Right lobe of liver (tissue), 6 donors: ENCODE data around the gene OPA1. TPM values are rescaled to one million over a fixed set of nuclear protein-coding genes. Genes with fewer than 3 reads are reported as not detected.

Source experiments
- ATAC-seq, 4 donors: fragments of 200-7000 bp; cut with Tn5 transposase; one replicate each; pipeline ENCODE4 v1.9.1; 2020; ENCODE audit warnings: mild to moderate bottlenecking in 4 of 4, moderate library complexity in 4 of 4
- DNase-seq, 3 donors: peaks; one replicate each; pipeline ENCODE4 v3.0.0-alpha.2; 2020
- H3K27ac ChIP-seq, 3 donors: fragments of 200-600 bp; one replicate each; pipeline ENCODE4 v1.8.0; 2022
- H3K27me3 ChIP-seq, 2 donors: fragments of 200-600 bp; one replicate each; pipeline ENCODE4 v1.8.0; 2022
- H3K36me3 ChIP-seq, 4 donors: fragments of 200-600 bp; sonication (generic) in 1 of 4; one replicate each; pipeline versions ENCODE4 v1.5.1 to v1.8.0; 2017 to 2022; ENCODE audit warnings: control low read depth in 1 of 4
- H3K4me1 ChIP-seq, 4 donors: fragments of 200-600 bp; sonication (generic) in 1 of 4; one replicate each; pipeline versions ENCODE4 v1.5.1 to v1.8.0; 2017 to 2022; ENCODE audit warnings: control low read depth in 1 of 4
- H3K4me3 ChIP-seq, 3 donors: fragments of 200-600 bp; one replicate each; pipeline ENCODE4 v1.8.0; 2022
- H3K9me3 ChIP-seq, 4 donors: fragments of 200-600 bp; sonication (generic) in 1 of 4; one replicate each; pipeline versions ENCODE4 v1.5.1 to v1.8.0; 2017 to 2022; ENCODE audit warnings: control low read depth in 1 of 4
- POLR2A ChIP-seq: fragments of 450-650 bp; IDR thresholded peaks from one replicate; pipeline ENCODE4 v1.6.1; 2017; ENCODE audit warnings: antibody characterized with exemption, mild to moderate bottlenecking
- WGBS: methylation state at CpG from one replicate; pipeline ENCODE4 v1.1.6; 2018; ENCODE audit warnings: low coverage, low lambda C conversion rate; ENCODE audit not compliant: insufficient coverage; ENCODE audit errors: missing lambda C conversion rate; 5-methylcytosine and 5-hydroxymethylcytosine counted together
- intact Hi-C, 2 donors: fragments of 100-400 bp; cut with DNase I; formaldehyde crosslinking; loops; one replicate each; pipeline versions ENCODE4 v1.11.2 to v1.14.1; 2022
- total RNA-seq, 6 experiments: library from RNA; depleted of rRNA in 2 of 6; stranded (reverse); fragments of >200 nt in 2 of 6; fragmentation: NEBNext Ultra II Directional in 3 of 6; extraction: Animal tissue kit (Norgen Biotek cat#: 25700) in 3 of 6; gene quantifications; one replicate each; pipeline versions ENCODE4 v1.1.0 to v1.2.4, GENCODE V29; 2016 to 2023
- TF ChIP-seq, protein P1 (sequence below), 4 donors: fragments of 200-600 bp in 3 of 4; fragments of 450-650 bp in 1 of 4; IDR thresholded peaks; one replicate each; pipeline versions ENCODE4 v1.5.1 to v1.8.0; 2016 to 2022; ENCODE audit warnings: antibody characterized with exemption in 4 of 4, mild to moderate bottlenecking in 2 of 4
- donor health status: DM: no; HTN: yes; CAD: no.
- donor health status: DM: no; HTN: no; CAD: no.
- donor health status: DM: no; HTN: no; CAD: no.
- donor health status: DM: no; HTN: yes; CAD: no.
- donor health status: DM: no; HTN: yes; CAD: no.

Gene OPA1
- total RNA-seq, 6 experiments from 2014 or later = 29.2 to 45.5 (median 31.6) TPM

DNA sequence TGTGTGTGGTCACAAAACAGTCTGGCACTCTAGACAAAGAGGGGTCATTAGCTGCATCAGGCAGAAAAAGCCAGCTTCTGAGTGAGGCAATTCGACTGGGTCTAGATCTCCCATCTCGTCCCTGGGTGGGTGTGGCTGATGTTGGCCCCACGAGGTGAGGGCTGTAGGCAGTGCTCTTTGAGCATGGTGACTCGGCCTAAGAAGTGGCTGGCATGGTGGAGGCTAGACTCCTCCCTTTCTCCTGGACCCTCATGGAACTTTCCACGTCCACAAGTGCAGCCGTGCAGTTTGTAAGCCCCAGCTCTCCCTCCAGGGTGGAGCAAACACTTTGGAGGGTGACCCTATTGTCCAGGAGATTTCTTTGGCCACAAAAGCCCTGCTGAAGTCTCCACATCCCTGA is 134.1 kb downstream of the OPA1 start:
- 71% methylated on average over 4 of the region's 6 CpGs for WGBS
- Histone ChIP-seq H3K4me3 (no peak overlapping the region), H3K36me3 (no peaks in the 10 kb centered on the region), H3K27ac (no peak overlapping the region), H3K27me3 (no peaks in the 10 kb centered on the region), H3K4me1 (no peaks in the 10 kb centered on the region), H3K9me3 (no peaks in the 10 kb centered on the region)
- ATAC-seq (no peak), DNase-seq (no peak)
- intact Hi-C loops = no loop called here
- TF ChIP-seq, protein P1, sequence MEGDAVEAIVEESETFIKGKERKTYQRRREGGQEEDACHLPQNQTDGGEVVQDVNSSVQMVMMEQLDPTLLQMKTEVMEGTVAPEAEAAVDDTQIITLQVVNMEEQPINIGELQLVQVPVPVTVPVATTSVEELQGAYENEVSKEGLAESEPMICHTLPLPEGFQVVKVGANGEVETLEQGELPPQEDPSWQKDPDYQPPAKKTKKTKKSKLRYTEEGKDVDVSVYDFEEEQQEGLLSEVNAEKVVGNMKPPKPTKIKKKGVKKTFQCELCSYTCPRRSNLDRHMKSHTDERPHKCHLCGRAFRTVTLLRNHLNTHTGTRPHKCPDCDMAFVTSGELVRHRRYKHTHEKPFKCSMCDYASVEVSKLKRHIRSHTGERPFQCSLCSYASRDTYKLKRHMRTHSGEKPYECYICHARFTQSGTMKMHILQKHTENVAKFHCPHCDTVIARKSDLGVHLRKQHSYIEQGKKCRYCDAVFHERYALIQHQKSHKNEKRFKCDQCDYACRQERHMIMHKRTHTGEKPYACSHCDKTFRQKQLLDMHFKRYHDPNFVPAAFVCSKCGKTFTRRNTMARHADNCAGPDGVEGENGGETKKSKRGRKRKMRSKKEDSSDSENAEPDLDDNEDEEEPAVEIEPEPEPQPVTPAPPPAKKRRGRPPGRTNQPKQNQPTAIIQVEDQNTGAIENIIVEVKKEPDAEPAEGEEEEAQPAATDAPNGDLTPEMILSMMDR (IDR thresholded peaks at IDR 0.05) = no peak
- no peak for TF ChIP-seq POLR2A

- Histone ChIP-seq H3K36me3 (no peaks in the 10 kb centered on the region), H3K4me3 (no peak overlapping the region), H3K9me3 (no peaks in the 10 kb centered on the region), H3K4me1 (peaks cover 0 to 3% (median 0%) of the 10 kb centered on the region in 4 donors), H3K27me3 (no peaks in the 10 kb centered on the region), H3K27ac (no peak overlapping the region)
- ATAC-seq (peak in 2 of 4 donors; percentile 6 to 28), DNase-seq (no peak)
- 83% methylated on average over 4 of the region's 7 CpGs for WGBS
- intact Hi-C loops = no loop called here
- TF ChIP-seq, protein P1 (IDR thresholded peaks at IDR 0.05) = no peak
- no peak for TF ChIP-seq POLR2A
Measured at GRCh38 chr3:193728429-193729087, 135.6 kb downstream of the OPA1 start.

DNA sequence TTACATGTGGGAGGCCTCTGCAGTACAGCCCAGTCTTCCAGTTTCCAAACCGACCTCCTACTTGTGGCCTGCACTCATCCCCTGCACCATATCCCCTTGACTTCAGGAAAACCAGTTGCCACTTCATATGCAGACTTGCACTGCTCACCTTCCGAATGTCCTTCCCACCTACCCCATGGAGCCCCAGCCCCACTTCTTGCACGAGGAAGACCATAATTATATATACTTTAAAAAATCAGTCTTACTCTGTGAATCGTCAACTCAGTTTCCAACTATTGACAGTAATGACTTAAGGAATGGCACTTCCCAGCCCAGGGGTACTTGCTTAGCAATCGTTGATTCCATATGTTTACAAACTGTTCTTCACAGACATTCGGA is 136.1 kb downstream of the OPA1 start:
- TF ChIP-seq, protein P1 (IDR thresholded peaks at IDR 0.05) = no peak
- TF ChIP-seq POLR2A = no peak
- H3K36me3 ChIP-seq = no peaks in the 10 kb centered on the region
- H3K27me3 ChIP-seq = no peaks in the 10 kb centered on the region
- intact Hi-C loops = no loop called here
- H3K9me3 ChIP-seq = no peaks in the 10 kb centered on the region
- H3K4me1 ChIP-seq = peaks cover 0 to 3% (median 0%) of the 10 kb centered on the region in 4 donors
- no peak overlapping the region for H3K27ac ChIP-seq
- WGBS = 81% methylated on average over 6 of the region's 6 CpGs
- DNase-seq (no peak), ATAC-seq (no peak)
- H3K4me3 ChIP-seq = no peak overlapping the region

GRCh38 chr3:193729601-193730000 is 136.6 kb downstream of the OPA1 start:
- TF ChIP-seq, protein P1 (IDR thresholded peaks at IDR 0.05) = no peak
- TF ChIP-seq POLR2A = no peak
- intact Hi-C loops = no loop called here
- DNase-seq = no peak

More at GRCh38 chr3:193729601-193730000, 136.6 kb downstream of the OPA1 start:
- H3K27ac ChIP-seq = no peak overlapping the region
- H3K4me1 ChIP-seq = peaks cover 0 to 3% (median 0%) of the 10 kb centered on the region in 4 donors
- H3K9me3 ChIP-seq = no peaks in the 10 kb centered on the region
- H3K36me3 ChIP-seq = no peaks in the 10 kb centered on the region
- ATAC-seq = no peak
- H3K4me3 ChIP-seq = no peak overlapping the region
- no peaks in the 10 kb centered on the region for H3K27me3 ChIP-seq
